ENCODE results near the gene PRKG1.
"Not testable (repeated sequence)": the region's sequence is repeated elsewhere in the genome, so short reads cannot be mapped to it uniquely, and the experiment has no call there.

DNA sequence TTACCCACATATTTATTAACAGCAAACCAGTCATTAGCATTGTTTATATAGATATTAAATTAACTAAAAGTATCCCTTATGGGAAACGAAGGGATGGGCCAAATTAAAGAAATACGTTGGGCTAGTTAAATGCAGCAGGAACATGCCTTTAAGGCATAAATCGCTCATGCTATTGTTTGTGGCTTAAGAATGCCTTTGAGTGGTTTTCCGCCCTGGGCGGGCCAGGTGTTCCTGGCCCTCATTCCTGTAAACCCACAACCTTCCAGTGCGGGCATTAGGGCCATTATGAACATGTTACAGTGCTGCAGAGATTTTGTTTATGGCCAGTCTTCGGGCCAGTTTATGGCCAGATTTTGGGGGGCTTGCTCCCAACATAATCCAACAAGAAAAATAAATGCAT is 1173.6 kb downstream of the PRKG1 start:
- TF ChIP-seq, protein P1, sequence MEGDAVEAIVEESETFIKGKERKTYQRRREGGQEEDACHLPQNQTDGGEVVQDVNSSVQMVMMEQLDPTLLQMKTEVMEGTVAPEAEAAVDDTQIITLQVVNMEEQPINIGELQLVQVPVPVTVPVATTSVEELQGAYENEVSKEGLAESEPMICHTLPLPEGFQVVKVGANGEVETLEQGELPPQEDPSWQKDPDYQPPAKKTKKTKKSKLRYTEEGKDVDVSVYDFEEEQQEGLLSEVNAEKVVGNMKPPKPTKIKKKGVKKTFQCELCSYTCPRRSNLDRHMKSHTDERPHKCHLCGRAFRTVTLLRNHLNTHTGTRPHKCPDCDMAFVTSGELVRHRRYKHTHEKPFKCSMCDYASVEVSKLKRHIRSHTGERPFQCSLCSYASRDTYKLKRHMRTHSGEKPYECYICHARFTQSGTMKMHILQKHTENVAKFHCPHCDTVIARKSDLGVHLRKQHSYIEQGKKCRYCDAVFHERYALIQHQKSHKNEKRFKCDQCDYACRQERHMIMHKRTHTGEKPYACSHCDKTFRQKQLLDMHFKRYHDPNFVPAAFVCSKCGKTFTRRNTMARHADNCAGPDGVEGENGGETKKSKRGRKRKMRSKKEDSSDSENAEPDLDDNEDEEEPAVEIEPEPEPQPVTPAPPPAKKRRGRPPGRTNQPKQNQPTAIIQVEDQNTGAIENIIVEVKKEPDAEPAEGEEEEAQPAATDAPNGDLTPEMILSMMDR (IDR thresholded peaks at IDR 0.05), result not testable (repeated sequence)
- TF ChIP-seq POLR2A (IDR thresholded peaks at IDR 0.05), result not testable (repeated sequence)
